B cell (primary cell): ENCODE results near the gene CNIH1. TPM values are rescaled to one million over a fixed set of nuclear protein-coding genes. Genes with fewer than 3 reads are reported as not detected.

Source experiments
- ATAC-seq: fragments of 200-7000 bp; cut with Tn5 transposase; one replicate; pipeline ENCODE4 v1.10.0; 2021; ENCODE audit warnings: low read depth, mild to moderate bottlenecking, moderate number of reproducible peaks, moderate library complexity
- CTCF ChIA-PET: fragments of 350-600 bp; sonication (Branson Sonifier 250); formaldehyde crosslinking; loops from one replicate; lab custom pipeline; 2021; ENCODE audit warnings: antibody characterized with exemption, inconsistent platforms; lab: Charles Lee
- POLR2A ChIA-PET: fragments of 350-600 bp; sonication (Branson Sonifier 250); formaldehyde crosslinking; loops from one replicate; lab custom pipeline; 2021; ENCODE audit warnings: antibody characterized with exemption; lab: Charles Lee
- DNase-seq: peaks from one replicate; pipeline ENCODE4 v3.0.0; 2013
- H2AFZ ChIP-seq: 2 replicates; pipeline ENCODE4 v1.6.1; 2012; ENCODE audit warnings: mild to moderate bottlenecking, low read depth, low read length; ENCODE audit not compliant: insufficient read depth, poor library complexity, severe bottlenecking
- H3K27ac ChIP-seq, 2 donors: 1 replicate in 1 of 2; 2 replicates in 1 of 2; pipeline ENCODE4 v1.5.1; 2012 to 2013; ENCODE audit warnings: low read length in 2 of 2, mild to moderate bottlenecking in 2 of 2, moderate library complexity in 1 of 2
- H3K27me3 ChIP-seq, 4 experiments: fragments of 200-600 bp in 1 of 4; sonication (generic) in 1 of 4; replicated peaks in 1 of 4; 1 replicate in 2 of 4; 2 replicates in 2 of 4; pipeline versions ENCODE4 v1.6.1 to v1.7.0; 2013 to 2016; ENCODE audit warnings: low read length in 3 of 4, mild to moderate bottlenecking in 2 of 4, mixed read lengths in 1 of 4, moderate library complexity in 1 of 4; ENCODE audit not compliant: insufficient read depth in 4 of 4, control insufficient read depth in 3 of 4; ENCODE audit errors: control extremely low read depth in 1 of 4
- H3K36me3 ChIP-seq, 2 experiments: replicated peaks in 1 of 2; 1 replicate in 1 of 2; 2 replicates in 1 of 2; pipeline versions ENCODE4 v1.6.1 to v1.7.1; 2013; ENCODE audit warnings: low read length in 1 of 2; ENCODE audit not compliant: insufficient read depth in 2 of 2, control insufficient read depth in 1 of 2; ENCODE audit errors: control extremely low read depth in 1 of 2, extremely low read depth in 1 of 2
- H3K4me1 ChIP-seq, 2 donors: fragments of 200-600 bp in 1 of 2; sonication (generic) in 1 of 2; 1 replicate in 1 of 2; 2 replicates in 1 of 2; pipeline versions ENCODE4 v1.5.1 to v1.6.1; 2013 to 2017; ENCODE audit warnings: low read length in 2 of 2; ENCODE audit not compliant: control insufficient read depth in 2 of 2, insufficient read depth in 2 of 2
- H3K4me2 ChIP-seq: replicated peaks from 2 replicates; pipeline ENCODE3; 2012; ENCODE audit warnings: mild to moderate bottlenecking, low read depth, low read length; ENCODE audit not compliant: poor library complexity, severe bottlenecking
- H3K4me3 ChIP-seq, 5 experiments: fragments of 200-600 bp in 1 of 5; sonication (generic) in 1 of 5; 1 replicate in 3 of 5; 2 replicates in 2 of 5; pipeline versions ENCODE4 v1.5.1 to v1.7.0; 2011 to 2016; ENCODE audit warnings: low read length in 4 of 5, mild to moderate bottlenecking in 4 of 5, low read depth in 2 of 5, control low read depth in 1 of 5, moderate library complexity in 1 of 5; ENCODE audit not compliant: insufficient read depth in 1 of 5; ENCODE audit errors: control extremely low read depth in 1 of 5, extremely low read depth in 1 of 5
- H3K79me2 ChIP-seq: fragments of 200-600 bp; sonication (generic); one replicate; pipeline ENCODE4 v1.6.0; 2016; ENCODE audit warnings: low read length; ENCODE audit not compliant: control insufficient read depth, insufficient read depth
- H3K9ac ChIP-seq: fragments of 200-600 bp; sonication (generic); 2 replicates; pipeline ENCODE4 v1.6.1; 2017; ENCODE audit warnings: mild to moderate bottlenecking, low read length, moderate library complexity
- H3K9me3 ChIP-seq, 3 donors: one replicate each; pipeline versions ENCODE4 v1.6.1 to v1.7.1; 2013; ENCODE audit warnings: low read length in 2 of 3; ENCODE audit not compliant: control insufficient read depth in 2 of 3, insufficient read depth in 1 of 3; ENCODE audit errors: control extremely low read depth in 1 of 3
- H4K20me1 ChIP-seq: 2 replicates; pipeline ENCODE4 v1.6.0; 2012; ENCODE audit warnings: mild to moderate bottlenecking, low read length; ENCODE audit not compliant: insufficient read depth, control insufficient read depth, poor library complexity, severe bottlenecking
- H3K27ac Mint-ChIP-seq: one replicate; pipeline ENCODE4 v1.8.0; 2021; ENCODE audit warnings: mixed read lengths
- H3K27me3 Mint-ChIP-seq: one replicate; pipeline ENCODE4 v1.8.0; 2021; ENCODE audit warnings: mixed read lengths
- H3K4me1 Mint-ChIP-seq: one replicate; pipeline ENCODE4 v1.8.0; 2021; ENCODE audit warnings: mixed read lengths
- H3K4me3 Mint-ChIP-seq: one replicate; pipeline ENCODE4 v1.8.0; 2021; ENCODE audit warnings: mixed read lengths
- H3K9me3 Mint-ChIP-seq: one replicate; pipeline ENCODE4 v1.8.0; 2022; ENCODE audit warnings: mixed read lengths; ENCODE audit not compliant: insufficient read depth
- EZH2 ChIP-seq: IDR thresholded peaks from 2 replicates; pipeline ENCODE4 v1.6.1; 2012; ENCODE audit warnings: borderline replicate concordance, low read depth, mild to moderate bottlenecking, moderate library complexity, low read length; ENCODE audit not compliant: insufficient read depth, poor library complexity, severe bottlenecking
- WGBS: methylation state at CpG from one replicate; pipeline ENCODE4 v1.1.5; 2013; ENCODE audit warnings: missing lambda C conversion rate; ENCODE audit not compliant: insufficient coverage; 5-methylcytosine and 5-hydroxymethylcytosine counted together
- intact Hi-C: fragments of 100-400 bp; cut with micrococcal nuclease; formaldehyde crosslinking; loops from one replicate; pipeline ENCODE4 v1.10.0; 2022
- polyA plus RNA-seq: library from polyadenylated mRNA; depleted of rRNA; stranded (reverse); fragments of >200 nt; gene quantifications from 2 replicates; pipeline ENCODE4 v1.2.3, GENCODE V29; 2012
- total RNA-seq, 2 donors: library from RNA; stranded (reverse); fragments of 120-200 nt in 1 of 2; gene quantifications; 1 replicate in 1 of 2; 2 replicates in 1 of 2; pipeline versions ENCODE4 v1.2.3 to v1.2.4, GENCODE V29; 2013 to 2022
- TF ChIP-seq, protein P1 (sequence below): fragments of 200-600 bp; IDR thresholded peaks from one replicate; pipeline ENCODE4 v1.8.0; 2022; ENCODE audit warnings: antibody characterized with exemption, mild to moderate bottlenecking

The CNIH1 gene
- total and polyA plus RNA-seq, 2 donors (not counting 1 experiment from before 2014, with no cell fraction given) = 42.8 to 66.4 TPM

DNA sequence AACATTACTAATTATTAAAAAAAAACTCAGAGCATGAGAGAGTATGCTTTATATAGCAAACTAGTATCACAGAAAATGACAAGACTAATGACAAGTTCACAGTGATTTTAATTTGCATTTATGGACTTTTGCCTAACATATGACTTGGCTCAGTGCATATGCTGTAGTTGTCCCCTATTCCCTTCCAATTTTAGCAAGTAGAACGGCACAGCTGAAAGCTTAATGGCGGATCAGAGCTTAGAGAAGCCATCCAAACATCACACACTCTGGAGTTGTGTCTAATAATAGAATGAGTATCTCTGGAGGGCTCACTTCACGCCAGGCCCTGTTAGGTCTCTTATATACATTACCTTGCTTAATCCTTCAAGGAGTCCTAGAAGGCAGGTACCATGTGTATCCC, 13.3 kb downstream of the CNIH1 start:
- Histone ChIP-seq H3K36me3 (peaks cover 6 to 31% of the 10 kb centered on the region in 2 experiments), H3K27ac (no peak overlapping the region), H4K20me1 (no peaks in the 10 kb centered on the region), H3K4me2 (no peak overlapping the region), H3K4me1 (no peaks in the 10 kb centered on the region), H3K27me3 (no peaks in the 10 kb centered on the region), H2AFZ (no peak overlapping the region), H3K9me3 (no peaks in the 10 kb centered on the region), H3K79me2 (peaks cover 6% of the 10 kb centered on the region), H3K9ac (no peak overlapping the region), H3K4me3 (no peak overlapping the region)
- no peaks in the 10 kb centered on the region for H3K9me3 Mint-ChIP-seq
- TF ChIP-seq, protein P1, sequence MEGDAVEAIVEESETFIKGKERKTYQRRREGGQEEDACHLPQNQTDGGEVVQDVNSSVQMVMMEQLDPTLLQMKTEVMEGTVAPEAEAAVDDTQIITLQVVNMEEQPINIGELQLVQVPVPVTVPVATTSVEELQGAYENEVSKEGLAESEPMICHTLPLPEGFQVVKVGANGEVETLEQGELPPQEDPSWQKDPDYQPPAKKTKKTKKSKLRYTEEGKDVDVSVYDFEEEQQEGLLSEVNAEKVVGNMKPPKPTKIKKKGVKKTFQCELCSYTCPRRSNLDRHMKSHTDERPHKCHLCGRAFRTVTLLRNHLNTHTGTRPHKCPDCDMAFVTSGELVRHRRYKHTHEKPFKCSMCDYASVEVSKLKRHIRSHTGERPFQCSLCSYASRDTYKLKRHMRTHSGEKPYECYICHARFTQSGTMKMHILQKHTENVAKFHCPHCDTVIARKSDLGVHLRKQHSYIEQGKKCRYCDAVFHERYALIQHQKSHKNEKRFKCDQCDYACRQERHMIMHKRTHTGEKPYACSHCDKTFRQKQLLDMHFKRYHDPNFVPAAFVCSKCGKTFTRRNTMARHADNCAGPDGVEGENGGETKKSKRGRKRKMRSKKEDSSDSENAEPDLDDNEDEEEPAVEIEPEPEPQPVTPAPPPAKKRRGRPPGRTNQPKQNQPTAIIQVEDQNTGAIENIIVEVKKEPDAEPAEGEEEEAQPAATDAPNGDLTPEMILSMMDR = no peak
- TF ChIP-seq EZH2 = no peak
- H3K27me3 Mint-ChIP-seq = no peaks in the 10 kb centered on the region
- POLR2A ChIA-PET = no interaction called here
- no peaks in the 10 kb centered on the region for H3K4me1 Mint-ChIP-seq
- H3K4me3 Mint-ChIP-seq = no peak overlapping the region
- DNase-seq (no peak), ATAC-seq (no peak)
- WGBS = no CpG with 5 or more reads among the region's 3 CpGs
- H3K27ac Mint-ChIP-seq = no peak overlapping the region
- intact Hi-C loops = no loop called here
- CTCF ChIA-PET = interaction anchor here (1.0 kb wide), 1 partner anchor 10 kb away, joined by 4 read pairs; no protein-coding TSS in a partner anchor

- Histone ChIP-seq H3K27me3 (no peaks in the 10 kb centered on the region), H4K20me1 (no peaks in the 10 kb centered on the region), H3K4me1 (no peaks in the 10 kb centered on the region), H3K79me2 (no peaks in the 10 kb centered on the region), H3K9ac (no peak overlapping the region), H3K4me3 (no peak overlapping the region), H3K27ac (no peak overlapping the region), H3K36me3 (peaks cover 6 to 31% of the 10 kb centered on the region in 2 experiments), H2AFZ (no peak overlapping the region), H3K9me3 (no peaks in the 10 kb centered on the region), H3K4me2 (no peak overlapping the region)
- intact Hi-C loops = no loop called here
- H3K9me3 Mint-ChIP-seq = no peaks in the 10 kb centered on the region
- no peaks in the 10 kb centered on the region for H3K27me3 Mint-ChIP-seq
- peaks cover under 1% of the 10 kb centered on the region for H3K4me1 Mint-ChIP-seq
- TF ChIP-seq, protein P1 = no peak
- no peak for TF ChIP-seq EZH2
- no peak for DNase-seq
- 75% methylated on average over 1 of the region's 3 CpGs for WGBS
- no peak overlapping the region for H3K27ac Mint-ChIP-seq
- H3K4me3 Mint-ChIP-seq = no peak overlapping the region
- no peak for ATAC-seq
- ChIA-PET POLR2A (no interaction called here), CTCF (no interaction called here)
Measured at GRCh38 chr14:54425537-54426274, 15.5 kb downstream of the CNIH1 start.
